ENCODE measurements around the gene PRPF4. TPM values are rescaled to one million over a fixed set of nuclear protein-coding genes. Genes with fewer than 3 reads are reported as not detected.

Gene PRPF4
- total and polyA plus RNA-seq, 7 donors, result 10.9 to 33.4 (median 20.3) TPM

- Histone ChIP-seq H3K4me1 (peaks cover 3% of the 10 kb centered on the region), H3K4me3 (no peak overlapping the region), H3K9me3 (no peaks in the 10 kb centered on the region), H3K27me3 (ENCODE audit: insufficient read depth in 3 of 3, low read length in 2 of 3) (no peaks in the 10 kb centered on the region), H3K36me3 (ENCODE audit: insufficient read depth in 1 of 2, low read depth in 1 of 2) (no peaks in the 10 kb centered on the region), H3K27ac (no peak overlapping the region)
- 68 to 74% (median 72%) methylated on average over 9 of the region's 9 CpGs for WGBS, 3 donors
- TF ChIP-seq CTCF (IDR thresholded peaks at IDR 0.05), result no peak
- intact Hi-C loops (cut with DNase I), result loop anchor here (5.0 kb wide), 3 partner anchors 60 to 70 kb away; partner anchors contain the start of genes ALAD (in 1 of the 2), CDC26 (in 1 of the 2) and PRPF4 (in 1 of the 2)
- no peak for DNase-seq
- ATAC-seq, result no peak
Measured at GRCh38 chr9:113341712-113342410, 66.4 kb downstream of the PRPF4 start.

Other genes starting within 250 kb of the PRPF4 start
- gene ZFP37, start 218.9 kb upstream of the PRPF4 start, total RNA-seq, result 1 to 10 TPM in 3 of 4 donors, under 1 TPM in 1; 0.54 to 1.6 (median 1.5) TPM
- 1 to 10 TPM in 2 of 3 donors, under 1 TPM in 1; 0.77 to 1.2 (median 1.0) TPM for gene ZFP37, start 218.9 kb upstream of the PRPF4 start, polyA plus RNA-seq
- gene SLC31A2, start 124.7 kb upstream of the PRPF4 start, total RNA-seq, result 10 to 100 TPM in 3 of 4 donors, 1 to 10 TPM in 1; 10.0 to 21.5 (median 16.2) TPM
- gene SLC31A2, start 124.7 kb upstream of the PRPF4 start, polyA plus RNA-seq, result 10 to 100 TPM; 11.5 to 35.4 (median 31.7) TPM
- 10 to 100 TPM; 13.6 to 18.4 (median 17.9) TPM for gene FKBP15, start 54.4 kb upstream of the PRPF4 start, total RNA-seq
- 10 to 100 TPM; 10.5 to 15.8 (median 11.0) TPM for gene FKBP15, start 54.4 kb upstream of the PRPF4 start, polyA plus RNA-seq
- 1 to 10 TPM; 4.1 to 6.7 (median 4.8) TPM for gene SLC31A1, start 54.1 kb upstream of the PRPF4 start, total RNA-seq
- 10 to 100 TPM in 1 of 3 donors, 1 to 10 TPM in 2; 3.3 to 10.2 (median 9.5) TPM for gene SLC31A1, start 54.1 kb upstream of the PRPF4 start, polyA plus RNA-seq
- 10 to 100 TPM; 22.4 to 25.6 (median 24.0) TPM for gene CDC26, start 86 bp upstream of the PRPF4 start, total RNA-seq
- 100 to 1,000 TPM in 1 of 3 donors, 10 to 100 TPM in 2; 53.2 to 112 (median 75.0) TPM for gene CDC26, start 86 bp upstream of the PRPF4 start, polyA plus RNA-seq
- not detected for gene RNF183, start 27.7 kb downstream of the PRPF4 start, total RNA-seq
- gene RNF183, start 27.7 kb downstream of the PRPF4 start, polyA plus RNA-seq, result under 1 TPM in 1 of 3 donors, not detected in 2; 0.05 TPM
- 1 to 10 TPM; 1.7 to 6.9 (median 2.4) TPM for gene WDR31, start 64.6 kb downstream of the PRPF4 start, total RNA-seq
- 1 to 10 TPM in 1 of 3 donors, under 1 TPM in 2; 0.66 to 2.7 (median 0.76) TPM for gene WDR31, start 64.6 kb downstream of the PRPF4 start, polyA plus RNA-seq
- gene BSPRY, start 73.9 kb downstream of the PRPF4 start, total RNA-seq, result not detected
- under 1 TPM in 2 of 3 donors, not detected in 1; 0.03 TPM for gene BSPRY, start 73.9 kb downstream of the PRPF4 start, polyA plus RNA-seq
- gene HDHD3, start 101.3 kb downstream of the PRPF4 start, total RNA-seq, result 10 to 100 TPM in 1 of 4 donors, 1 to 10 TPM in 3; 7.3 to 11.5 (median 8.6) TPM
- 10 to 100 TPM in 2 of 3 donors, 1 to 10 TPM in 1; 7.0 to 14.9 (median 12.2) TPM for gene HDHD3, start 101.3 kb downstream of the PRPF4 start, polyA plus RNA-seq
- 10 to 100 TPM; 13.1 to 29.0 (median 19.8) TPM for gene ALAD, start 125.6 kb downstream of the PRPF4 start, total RNA-seq
- gene ALAD, start 125.6 kb downstream of the PRPF4 start, polyA plus RNA-seq, result 10 to 100 TPM; 13.7 to 43.1 (median 17.3) TPM
- gene POLE3, start 135.0 kb downstream of the PRPF4 start, total RNA-seq, result 10 to 100 TPM; 29.8 to 50.4 (median 38.5) TPM
- 100 to 1,000 TPM in 1 of 3 donors, 10 to 100 TPM in 2; 45.4 to 173 (median 98.5) TPM for gene POLE3, start 135.0 kb downstream of the PRPF4 start, polyA plus RNA-seq
- under 1 TPM in 1 of 4 donors, not detected in 3; 0.73 TPM for gene C9orf43, start 135.1 kb downstream of the PRPF4 start, total RNA-seq
- gene C9orf43, start 135.1 kb downstream of the PRPF4 start, polyA plus RNA-seq, result under 1 TPM in 2 of 3 donors, not detected in 1; 0.07 to 0.79 TPM
- gene RGS3, start 188.1 kb downstream of the PRPF4 start, total RNA-seq, result 10 to 100 TPM; 10.6 to 38.1 (median 18.3) TPM
- 10 to 100 TPM in 2 of 3 donors, 1 to 10 TPM in 1; 7.1 to 18.4 (median 12.8) TPM for gene RGS3, start 188.1 kb downstream of the PRPF4 start, polyA plus RNA-seq

Measured in psoas muscle (tissue), 8 donors.